Measurements from ENCODE around the gene EPX.

Gene EPX

GRCh38 chr17:58158181-58158580 is 34.3 kb upstream of the EPX start:
- TF ChIP-seq EGR1 (IDR thresholded peaks at IDR 0.05) = no peak
- no peak for TF ChIP-seq RAD21 (IDR thresholded peaks at IDR 0.05; ENCODE audit: low read depth)
- no peak for TF ChIP-seq TAF1 (IDR thresholded peaks at IDR 0.05; ENCODE audit: low read depth)
- TF ChIP-seq TCF12 (IDR thresholded peaks at IDR 0.05; ENCODE audit: low read depth) = no peak
- no peak for TF ChIP-seq REST (IDR thresholded peaks at IDR 0.05; ENCODE audit: low read depth)
- TF ChIP-seq YY1 (IDR thresholded peaks at IDR 0.05; ENCODE audit: low read depth) = no peak
- TF ChIP-seq CEBPB (IDR thresholded peaks at IDR 0.05) = no peak
- no peak for TF ChIP-seq MAX (IDR thresholded peaks at IDR 0.05)
- TF ChIP-seq NFIC (IDR thresholded peaks at IDR 0.05) = no peak

- TF ChIP-seq FOXM1 (IDR thresholded peaks at IDR 0.05; ENCODE audit: borderline replicate concordance, low read depth) (no peak), NFIC (IDR thresholded peaks at IDR 0.05) (no peak), ZBTB7A (IDR thresholded peaks at IDR 0.05; ENCODE audit: low read depth) (no peak), TAF1 (IDR thresholded peaks at IDR 0.05; ENCODE audit: low read depth) (no peak), CEBPB (IDR thresholded peaks at IDR 0.05) (no peak), YY1 (IDR thresholded peaks at IDR 0.05; ENCODE audit: low read depth) (no peak), USF1 (IDR thresholded peaks at IDR 0.05) (no peak), CREB1 (IDR thresholded peaks at IDR 0.05; ENCODE audit: low read depth) (no peak), EGR1 (IDR thresholded peaks at IDR 0.05) (no peak), REST (IDR thresholded peaks at IDR 0.05; ENCODE audit: low read depth) (no peak), TCF12 (IDR thresholded peaks at IDR 0.05; ENCODE audit: low read depth) (no peak), RAD21 (IDR thresholded peaks at IDR 0.05; ENCODE audit: low read depth) (no peak), EP300 (IDR thresholded peaks at IDR 0.05; ENCODE audit: borderline replicate concordance) (no peak), MAX (IDR thresholded peaks at IDR 0.05) (no peak), TEAD4 (IDR thresholded peaks at IDR 0.05) (no peak)
These were observed 31.0 kb upstream of the EPX start for GRCh38 chr17:58161566-58161965.

- peak; percentile 87 for TF ChIP-seq REST (IDR thresholded peaks at IDR 0.05; ENCODE audit: low read depth)
- TF ChIP-seq TCF12 (IDR thresholded peaks at IDR 0.05; ENCODE audit: low read depth) = no peak
These were observed 26.5 kb upstream of the EPX start for GRCh38 chr17:58165981-58166380.

- no peak for TF ChIP-seq ZBTB7A (IDR thresholded peaks at IDR 0.05; ENCODE audit: low read depth)
- no peak for TF ChIP-seq CREB1 (IDR thresholded peaks at IDR 0.05; ENCODE audit: low read depth)
- no peak for TF ChIP-seq FOXM1 (IDR thresholded peaks at IDR 0.05; ENCODE audit: borderline replicate concordance, low read depth)
- no peak for TF ChIP-seq RAD21 (IDR thresholded peaks at IDR 0.05; ENCODE audit: low read depth)
- TF ChIP-seq USF1 (IDR thresholded peaks at IDR 0.05) = no peak
- TF ChIP-seq NFIC (IDR thresholded peaks at IDR 0.05) = no peak
- no peak for TF ChIP-seq YY1 (IDR thresholded peaks at IDR 0.05; ENCODE audit: low read depth)
These were observed 25.8 kb upstream of the EPX start, which contains the start of gene OR4D2 for GRCh38 chr17:58166682-58167081. OR4D2 (plus strand) TSS chr17:58166982; CDS start chr17:58169656, 2,674 bp downstream.

GRCh38 chr17:58170622-58171021 is 21.9 kb upstream of the EPX start:
- TF ChIP-seq REST (IDR thresholded peaks at IDR 0.05; ENCODE audit: low read depth) (no peak), MAX (IDR thresholded peaks at IDR 0.05) (no peak), EP300 (IDR thresholded peaks at IDR 0.05; ENCODE audit: borderline replicate concordance) (no peak), NFIC (IDR thresholded peaks at IDR 0.05) (no peak), ZBTB7A (IDR thresholded peaks at IDR 0.05; ENCODE audit: low read depth) (no peak), CEBPB (IDR thresholded peaks at IDR 0.05) (no peak), TEAD4 (IDR thresholded peaks at IDR 0.05) (no peak), FOXM1 (IDR thresholded peaks at IDR 0.05; ENCODE audit: borderline replicate concordance, low read depth) (no peak), TCF12 (IDR thresholded peaks at IDR 0.05; ENCODE audit: low read depth) (no peak), RAD21 (IDR thresholded peaks at IDR 0.05; ENCODE audit: low read depth) (no peak), USF1 (IDR thresholded peaks at IDR 0.05) (no peak), TAF1 (IDR thresholded peaks at IDR 0.05; ENCODE audit: low read depth) (no peak), YY1 (IDR thresholded peaks at IDR 0.05; ENCODE audit: low read depth) (no peak), CREB1 (IDR thresholded peaks at IDR 0.05; ENCODE audit: low read depth) (no peak), EGR1 (IDR thresholded peaks at IDR 0.05) (no peak)

Data from Ishikawa (cell line).